RPMI8226 (cell line): Measurements from ENCODE around the gene ATP8A2.

Experiments used
- DNase-seq: peaks from one replicate; pipeline ENCODE4 v3.0.0-alpha.2; 2015

The ATP8A2 gene

GRCh38 chr13:25645681-25646080, 273.9 kb downstream of the ATP8A2 start:
- no peak for DNase-seq

GRCh38 chr13:25649001-25649633, 277.3 kb downstream of the ATP8A2 start:
- DNase-seq, result no peak

DNA sequence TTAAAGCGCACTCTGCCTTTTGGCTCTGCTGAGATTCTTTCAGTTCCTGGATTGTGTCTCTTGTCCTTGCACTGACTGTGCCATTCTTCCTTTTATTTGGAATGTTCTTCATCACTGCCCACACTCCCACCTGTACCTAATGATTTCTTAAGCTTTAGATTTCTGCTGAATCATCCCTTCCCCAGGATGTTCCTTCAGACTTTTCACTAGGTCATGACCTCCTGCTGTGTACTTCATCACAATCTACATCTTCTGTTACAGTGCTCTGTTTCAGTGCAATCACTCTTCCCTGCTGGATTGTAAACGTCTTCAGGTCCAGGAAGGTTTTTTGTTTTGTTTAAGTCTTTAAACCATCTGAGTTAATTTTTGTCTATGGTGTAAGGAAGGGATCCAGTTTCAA, 281.0 kb downstream of the ATP8A2 start:
- DNase-seq, result no peak

DNA sequence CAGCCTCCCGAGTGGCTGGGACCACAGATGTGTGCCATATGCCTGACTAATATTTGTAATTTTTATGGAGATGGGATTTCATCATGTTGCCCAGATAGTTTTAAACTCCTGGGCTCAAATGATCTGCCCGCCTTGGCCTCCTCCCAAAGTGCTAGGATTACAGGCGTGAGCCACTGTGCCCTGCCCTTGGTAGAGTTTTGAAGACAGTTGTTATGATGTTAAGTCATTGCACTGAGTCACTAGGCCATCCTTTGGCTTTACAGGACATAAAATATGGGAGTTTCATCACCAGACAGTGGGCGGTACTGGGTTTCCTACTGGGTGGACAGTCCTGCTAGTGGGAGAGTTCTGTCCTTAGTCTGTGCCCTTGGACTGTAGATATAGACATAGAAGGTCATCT, 282.5 kb downstream of the ATP8A2 start:
- DNase-seq, result no peak

DNA sequence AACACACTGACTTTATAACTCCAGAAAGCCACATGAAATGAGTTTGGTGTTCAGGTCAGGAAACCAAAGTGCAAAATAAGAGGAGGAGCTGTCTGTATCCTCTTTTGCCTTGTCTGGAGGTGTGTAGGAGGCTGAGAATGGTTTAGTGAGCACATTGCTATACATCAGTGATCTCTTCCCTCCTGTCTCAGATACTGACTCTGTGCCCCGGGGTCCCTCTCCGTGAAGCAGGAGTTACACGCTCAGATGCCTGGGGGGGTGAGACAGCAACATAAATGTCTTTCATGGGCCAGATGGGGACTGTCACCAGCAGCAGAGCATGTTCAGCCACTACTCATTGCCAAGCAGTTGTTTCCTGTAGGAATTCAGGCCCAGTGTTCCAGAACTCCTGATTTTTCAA, 285.4 kb downstream of the ATP8A2 start:
- DNase-seq, result no peak

DNA sequence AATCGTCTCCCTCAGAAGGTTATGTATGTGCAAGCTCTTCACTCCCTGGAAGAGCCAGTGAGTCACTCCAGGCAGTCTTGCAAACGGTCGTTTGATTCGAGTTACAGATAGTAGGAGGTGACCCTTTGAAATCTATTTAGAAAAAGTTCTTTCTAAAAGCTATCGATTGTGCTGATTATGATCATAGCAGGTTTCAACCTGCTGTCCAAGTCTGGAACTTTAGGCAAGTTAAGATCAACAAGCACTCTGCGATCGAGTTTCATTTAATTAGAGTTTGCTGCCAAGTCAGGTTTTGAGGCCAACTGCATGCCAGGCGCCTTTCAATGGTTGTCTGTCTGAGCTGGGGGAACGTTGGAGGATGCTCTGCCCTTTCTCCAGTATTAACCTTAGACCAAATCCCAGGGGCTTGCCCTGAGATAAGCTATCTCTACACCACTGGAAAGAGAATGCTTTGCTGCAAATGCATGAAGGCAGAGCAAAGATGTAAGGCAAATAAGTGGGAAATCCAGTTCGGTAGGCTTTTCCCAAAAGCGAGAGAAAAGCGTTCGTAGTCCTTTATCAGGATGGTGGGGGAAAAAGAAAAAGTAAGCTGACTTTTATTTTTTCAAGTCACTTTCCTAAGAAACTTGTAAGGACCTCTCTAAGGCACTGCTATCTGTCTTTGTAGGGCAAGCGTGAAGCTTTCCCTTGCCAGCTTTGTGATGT, 287.5 kb downstream of the ATP8A2 start:
- no peak for DNase-seq

- DNase-seq, result no peak
Measured at GRCh38 chr13:25660996-25661395, 289.2 kb downstream of the ATP8A2 start.

- DNase-seq, result no peak
Measured at GRCh38 chr13:25662516-25662915, 290.7 kb downstream of the ATP8A2 start.

DNA sequence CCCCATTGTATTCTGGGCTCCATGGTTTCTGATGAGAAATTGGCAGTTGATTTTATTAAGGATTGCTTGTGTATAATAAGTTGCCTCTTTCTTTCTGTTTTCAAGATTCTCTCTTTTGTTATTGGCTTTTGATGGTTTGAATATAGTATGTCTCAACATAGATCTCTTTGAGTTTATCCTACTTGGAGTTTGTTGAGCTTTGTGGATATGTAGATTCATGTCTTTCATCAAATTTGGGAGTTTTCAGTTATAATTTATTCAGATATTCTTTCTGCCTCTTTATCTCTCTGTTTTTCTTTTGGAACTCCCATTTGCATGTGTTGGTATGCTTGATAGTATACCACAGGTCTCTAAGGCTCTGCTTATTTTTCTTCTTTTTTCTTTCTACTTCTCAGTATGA, 296.6 kb downstream of the ATP8A2 start:
- DNase-seq, result no peak

- DNase-seq, result no peak
Measured at GRCh38 chr13:25673711-25674110, 301.9 kb downstream of the ATP8A2 start.

DNA sequence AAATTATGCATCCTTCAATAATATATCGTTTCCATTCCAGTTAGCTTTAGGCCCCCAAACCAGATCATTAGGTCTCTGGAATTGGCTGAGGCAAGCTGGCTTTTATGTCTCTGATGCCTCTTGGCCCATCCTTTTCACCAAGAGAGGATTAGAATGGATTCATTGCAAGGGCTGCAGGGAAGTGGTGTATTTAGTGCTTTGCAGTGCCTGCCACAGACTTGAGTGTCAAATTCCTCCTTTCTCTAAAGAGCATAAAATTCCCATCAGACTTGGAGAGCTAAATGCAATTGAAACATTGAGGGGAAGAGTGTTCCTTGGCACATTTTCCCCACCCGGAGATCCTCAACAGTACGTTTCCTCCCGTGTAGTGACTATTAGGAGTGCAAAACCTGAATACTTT, 302.6 kb downstream of the ATP8A2 start:
- no peak for DNase-seq

DNA sequence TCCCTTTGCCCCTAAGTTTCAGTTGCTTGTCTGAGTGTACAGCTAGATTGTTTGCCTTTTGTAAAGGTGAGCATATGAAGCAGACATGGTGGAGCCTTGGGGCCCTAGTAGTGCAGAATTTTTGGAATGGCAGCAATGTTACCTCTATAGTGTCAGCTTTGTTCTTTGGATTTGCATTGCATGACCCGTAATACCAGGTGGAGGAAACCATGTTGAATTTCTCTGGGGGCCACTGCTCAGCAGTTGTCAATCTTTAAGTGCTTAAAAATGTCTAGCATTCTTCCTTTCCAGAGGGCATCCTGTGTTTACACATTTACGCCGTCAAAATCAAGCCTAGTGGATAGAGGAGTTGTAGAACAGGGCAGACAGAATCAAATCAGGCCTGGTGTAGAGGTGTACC, 303.3 kb downstream of the ATP8A2 start:
- DNase-seq, result no peak

DNA sequence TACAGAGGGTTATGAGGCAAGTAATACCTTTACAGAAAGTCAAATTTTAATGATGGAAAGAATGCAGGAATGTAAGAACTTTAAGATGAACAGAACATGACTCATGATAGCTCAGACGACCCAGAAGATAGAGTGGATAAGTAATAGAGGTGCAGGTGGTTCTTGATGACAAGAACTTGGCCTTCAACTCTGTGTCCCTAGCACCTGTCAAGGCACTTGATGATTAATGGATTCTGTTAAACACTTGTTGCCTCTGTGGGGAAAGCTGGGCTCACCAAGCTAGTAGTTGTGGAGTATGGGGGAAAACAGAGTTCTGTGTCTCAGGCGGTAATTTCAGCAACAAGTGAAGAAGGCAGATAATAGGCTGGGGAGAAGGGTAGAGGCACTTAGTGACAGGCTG, 306.2 kb downstream of the ATP8A2 start:
- no peak for DNase-seq

DNA sequence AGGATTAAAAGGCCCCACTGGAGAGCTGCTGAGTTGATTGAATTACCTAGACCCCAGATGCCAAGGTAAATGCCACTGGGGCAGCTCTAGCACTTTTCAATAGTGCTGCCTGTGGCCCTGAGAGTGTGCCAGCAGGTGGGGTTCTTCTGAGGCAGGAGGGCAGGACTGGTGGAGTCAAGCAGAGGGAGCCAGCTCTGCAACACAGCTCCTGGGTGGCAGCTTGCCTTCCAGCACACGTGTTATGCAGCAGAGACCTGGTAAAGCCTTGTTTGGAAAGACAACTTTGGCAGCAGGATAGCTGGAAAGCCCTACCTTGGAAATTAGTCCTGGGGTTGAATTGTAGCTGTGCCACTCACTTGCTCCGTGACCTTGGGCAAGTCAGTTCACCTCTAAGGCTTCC, 306.6 kb downstream of the ATP8A2 start:
- DNase-seq, result peak; percentile 59

- no peak for DNase-seq
Measured at GRCh38 chr13:25679159-25679558, 307.4 kb downstream of the ATP8A2 start.

- DNase-seq, result no peak
Measured at GRCh38 chr13:25679936-25680335, 308.2 kb downstream of the ATP8A2 start.

DNA sequence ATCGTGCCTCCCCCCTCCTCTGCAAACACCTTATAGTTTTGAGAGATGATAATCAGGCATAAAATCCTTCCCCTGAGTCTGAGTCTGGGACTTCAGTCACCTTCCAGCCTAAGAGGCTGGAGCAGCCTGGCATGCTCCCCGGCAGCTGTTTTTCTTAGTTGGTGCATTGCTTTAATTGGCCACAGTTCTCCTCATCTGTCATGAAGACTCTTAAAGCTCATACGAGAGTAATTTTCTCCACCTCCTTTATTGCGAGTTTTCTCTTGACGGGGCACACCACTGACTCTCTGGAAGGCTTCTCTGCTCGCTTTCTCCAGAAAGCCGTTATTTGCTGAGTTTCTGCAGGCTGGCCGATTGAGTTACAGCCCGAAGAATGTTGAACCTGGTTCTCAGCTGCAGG, 310.5 kb downstream of the ATP8A2 start:
- DNase-seq, result no peak

GRCh38 chr13:25683056-25683455, 311.3 kb downstream of the ATP8A2 start:
- DNase-seq, result no peak

- DNase-seq, result no peak
Measured at GRCh38 chr13:25683662-25684370, 312.0 kb downstream of the ATP8A2 start.

DNA sequence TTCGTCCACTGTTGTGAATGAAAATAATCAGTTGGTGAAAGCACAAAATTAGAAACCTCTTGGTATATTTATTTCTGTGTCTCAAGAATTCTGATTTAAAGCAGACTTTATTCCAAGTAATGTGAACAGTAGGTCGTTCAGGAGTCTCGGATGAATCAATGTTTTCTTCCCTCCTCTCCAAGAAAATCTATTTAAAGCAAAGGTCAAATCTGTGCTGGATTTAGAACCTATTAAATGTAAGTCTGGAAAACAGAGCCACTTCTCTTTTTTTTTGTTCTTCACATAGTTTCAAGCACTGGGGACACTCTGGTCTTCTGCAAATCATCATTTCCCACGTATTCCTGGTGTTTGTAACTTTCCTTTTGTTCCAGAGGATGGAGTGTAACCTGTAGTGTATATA, 312.7 kb downstream of the ATP8A2 start:
- no peak for DNase-seq

- DNase-seq, result peak; percentile 21
Measured at GRCh38 chr13:25686831-25687470, 315.2 kb downstream of the ATP8A2 start.

GRCh38 chr13:25687471-25688225, 315.9 kb downstream of the ATP8A2 start:
- no peak for DNase-seq

DNA sequence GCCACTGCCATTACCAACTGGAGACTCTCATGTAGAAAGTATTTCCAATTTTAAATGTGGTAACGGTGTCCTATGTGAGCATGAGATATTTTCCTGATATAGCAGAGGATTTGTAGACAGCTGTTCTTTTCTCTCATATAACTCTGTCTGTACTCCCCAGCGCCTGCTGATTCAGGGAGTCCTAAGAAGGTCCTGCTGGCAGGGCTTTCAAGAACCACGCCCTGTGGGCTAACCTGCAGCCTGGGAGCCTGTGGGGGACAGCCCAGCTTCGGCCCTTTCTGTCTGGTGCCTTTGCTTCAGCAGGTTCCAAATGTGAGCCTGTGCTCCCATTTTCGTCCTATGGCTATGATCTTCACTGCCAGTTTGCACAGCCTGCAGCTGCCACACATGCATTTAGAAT, 316.8 kb downstream of the ATP8A2 start:
- DNase-seq, result peak; percentile 47
